ENCODE measurements around the gene CORT. TPM values are rescaled to one million over a fixed set of nuclear protein-coding genes. Genes with fewer than 3 reads are reported as not detected.
A peak's percentile ranks its signal among the peaks of the same experiment; 100 is the strongest.
"Not testable (repeated sequence)": the region's sequence is repeated elsewhere in the genome, so short reads cannot be mapped to it uniquely, and the experiment has no call there.

The CORT gene
- total RNA-seq, 1 experiment from 2014 or later, result 0.41 TPM

DNA sequence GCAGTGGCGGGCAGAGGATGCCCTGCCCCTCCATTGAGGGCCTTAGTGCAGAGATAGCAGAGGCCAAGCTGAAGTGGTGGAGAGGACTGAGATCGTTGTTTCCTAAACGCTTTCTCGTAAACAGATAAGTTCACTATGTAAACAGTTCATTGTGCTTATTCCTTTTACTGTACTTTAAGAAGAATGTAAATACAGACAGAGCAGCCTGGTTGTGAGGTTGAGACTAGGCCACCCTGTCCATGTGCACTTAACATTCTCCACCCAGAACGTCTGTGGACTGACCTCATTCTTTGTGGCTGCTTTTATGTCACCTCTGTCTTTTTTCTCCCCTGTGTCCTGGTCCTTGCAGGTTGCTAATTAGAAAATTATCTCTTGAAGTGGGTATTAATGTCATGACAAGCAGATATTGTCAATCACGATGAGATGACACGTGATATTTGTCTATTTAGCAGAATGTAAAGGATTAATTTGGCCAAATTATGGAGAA, 11.1 kb upstream of the CORT start:
- peak; percentile 25 for DNase-seq (ENCODE audit: low spot score)

DNA sequence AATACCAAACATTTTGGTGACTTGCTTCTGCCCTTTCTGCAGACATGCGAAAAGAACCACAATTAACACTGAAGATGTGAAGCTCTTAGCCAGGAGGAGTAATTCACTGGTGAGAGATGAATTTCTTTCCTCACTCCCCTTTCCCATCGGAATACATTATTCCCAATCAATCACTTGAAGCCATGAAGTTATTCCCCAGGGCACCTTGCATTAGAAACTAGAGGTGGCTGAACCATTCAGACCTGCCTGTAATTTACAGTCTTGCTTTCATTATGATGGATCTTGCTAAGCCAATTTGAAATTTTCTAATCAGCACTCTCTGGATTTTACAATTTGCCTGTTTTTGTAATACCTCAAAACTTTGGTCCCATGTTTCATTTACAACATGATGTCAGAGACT, 9.5 kb upstream of the CORT start:
- no peak for DNase-seq (ENCODE audit: low spot score)

DNA sequence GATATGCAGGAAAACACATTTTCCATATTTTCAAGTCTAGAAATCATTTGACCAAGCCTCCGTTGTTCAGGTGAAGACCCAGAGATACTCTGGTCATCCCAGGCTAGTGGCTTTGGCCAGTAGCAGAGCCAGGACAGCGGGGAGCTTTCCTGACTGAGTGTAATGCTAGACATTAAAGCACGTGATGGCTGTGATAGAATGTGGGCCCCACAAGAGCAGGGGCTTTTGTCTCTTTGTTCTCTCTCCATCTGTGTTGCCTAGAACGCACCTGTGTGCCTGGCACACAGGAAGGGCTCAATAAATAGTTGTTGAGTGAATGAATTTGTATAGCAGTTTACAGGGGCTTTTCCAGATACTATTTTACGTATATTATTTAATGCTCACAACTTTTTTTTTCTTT, 9.0 kb upstream of the CORT start:
- no peak for DNase-seq (ENCODE audit: low spot score)

DNA sequence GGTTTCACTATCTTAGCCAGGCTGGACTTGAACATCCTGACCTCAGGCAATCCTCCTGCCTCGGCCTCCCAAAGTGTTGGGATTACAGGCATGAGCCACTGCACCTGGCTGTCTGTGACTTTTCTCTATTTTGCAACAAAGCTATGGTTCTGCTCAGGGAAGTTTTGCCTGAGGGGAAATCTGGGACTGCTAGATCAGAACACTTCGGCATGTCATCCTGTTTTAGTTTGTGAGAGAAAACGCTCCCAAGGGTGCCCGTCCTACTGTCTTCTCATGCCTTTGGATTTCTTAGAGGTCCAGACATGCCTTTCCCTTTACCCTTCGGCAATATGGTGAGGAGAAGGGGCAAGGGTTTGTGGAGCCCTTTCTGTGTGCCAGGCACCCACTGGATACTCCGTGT, 5.6 kb upstream of the CORT start:
- no peak for DNase-seq (ENCODE audit: low spot score)

DNA sequence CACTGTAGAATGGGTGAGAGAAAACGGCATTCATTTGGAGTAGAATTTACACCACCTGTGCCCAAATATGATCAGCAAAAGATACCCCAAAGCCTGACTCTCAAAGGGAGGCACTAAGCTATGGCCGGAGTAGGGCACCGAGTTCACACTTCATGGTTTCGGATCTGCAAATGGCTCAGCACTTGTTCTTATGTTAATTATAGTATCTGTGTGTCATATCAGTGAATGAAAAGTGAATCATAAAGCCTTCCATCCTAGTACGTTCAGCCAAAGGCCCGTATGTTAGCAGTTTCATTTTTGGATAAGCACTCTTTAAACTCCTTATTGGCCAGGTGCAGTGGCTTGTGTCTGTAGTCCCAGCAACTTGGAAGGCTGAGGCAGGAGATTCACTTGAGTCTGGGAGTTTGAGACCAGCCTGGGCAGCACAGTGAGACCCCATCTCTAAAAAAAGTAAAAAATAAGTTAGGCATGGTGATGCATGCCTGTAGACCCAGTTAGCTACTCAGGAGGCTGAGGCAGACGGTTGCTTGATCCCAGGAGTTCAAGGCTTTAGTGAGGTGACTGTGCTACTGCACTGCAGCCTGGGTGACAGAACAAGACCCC, 4.9 kb upstream of the CORT start:
- DNase-seq (ENCODE audit: low spot score), result no peak

DNA sequence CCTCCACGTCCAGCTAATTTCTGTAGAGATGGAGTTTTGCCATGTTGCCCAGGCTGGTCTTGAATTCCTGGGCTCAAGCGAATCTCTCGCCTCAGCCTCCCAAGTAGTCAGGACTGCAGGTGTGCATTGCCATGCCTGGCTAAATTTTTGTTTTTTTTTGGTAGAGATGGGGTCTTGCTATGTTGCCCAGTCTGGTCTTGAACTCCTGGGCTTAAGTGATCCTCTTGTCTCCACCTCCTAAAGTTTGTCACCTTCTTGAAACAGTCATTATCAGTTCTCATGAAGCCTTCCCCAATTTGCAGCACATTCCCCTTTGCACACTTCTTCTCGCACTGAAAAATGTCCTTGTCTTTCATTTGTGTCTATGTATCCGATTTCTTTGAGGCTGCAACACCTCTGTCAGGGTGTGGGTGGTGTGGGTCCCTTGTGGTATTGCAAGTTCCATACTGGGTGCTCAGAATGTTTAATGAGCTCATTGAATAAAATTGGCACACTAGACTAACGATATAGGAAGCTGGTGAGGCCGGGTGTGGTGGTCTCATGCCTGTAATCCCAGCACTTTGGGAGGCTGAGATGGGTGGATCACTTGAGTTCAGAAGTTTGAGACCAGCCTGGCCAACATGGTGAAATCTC, 2.9 kb upstream of the CORT start:
- DNase-seq (ENCODE audit: low spot score), result no peak

DNA sequence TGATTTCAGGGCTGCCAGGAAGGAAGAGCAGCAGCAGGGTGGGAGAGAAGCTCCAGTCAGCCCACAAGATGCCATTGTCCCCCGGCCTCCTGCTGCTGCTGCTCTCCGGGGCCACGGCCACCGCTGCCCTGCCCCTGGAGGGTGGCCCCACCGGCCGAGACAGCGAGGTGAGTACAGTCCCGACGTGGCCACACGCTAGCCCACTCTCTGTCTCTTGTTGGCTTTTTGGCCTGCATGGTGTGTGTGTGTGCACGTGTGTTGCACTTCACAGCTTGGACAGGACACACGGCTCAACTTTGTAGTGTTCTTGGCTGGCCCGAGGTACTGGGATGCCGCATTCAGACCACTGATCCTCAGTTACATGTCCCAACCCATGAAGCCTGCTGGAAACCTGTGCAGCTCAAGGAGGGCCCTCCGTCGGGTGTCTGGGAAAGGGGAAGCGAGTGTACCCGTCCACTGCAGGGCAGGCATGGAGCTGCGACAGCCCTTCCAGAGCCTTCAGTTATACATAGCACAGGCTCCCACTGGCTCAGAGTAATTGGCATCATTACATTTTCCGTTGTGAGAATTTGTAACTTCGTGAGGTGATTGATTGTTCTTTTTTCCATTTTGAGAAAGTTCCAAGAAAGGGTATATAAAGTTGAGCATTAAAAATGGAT, 454 bp downstream of the CORT start:
- DNase-seq (ENCODE audit: low spot score), result no peak

DNA sequence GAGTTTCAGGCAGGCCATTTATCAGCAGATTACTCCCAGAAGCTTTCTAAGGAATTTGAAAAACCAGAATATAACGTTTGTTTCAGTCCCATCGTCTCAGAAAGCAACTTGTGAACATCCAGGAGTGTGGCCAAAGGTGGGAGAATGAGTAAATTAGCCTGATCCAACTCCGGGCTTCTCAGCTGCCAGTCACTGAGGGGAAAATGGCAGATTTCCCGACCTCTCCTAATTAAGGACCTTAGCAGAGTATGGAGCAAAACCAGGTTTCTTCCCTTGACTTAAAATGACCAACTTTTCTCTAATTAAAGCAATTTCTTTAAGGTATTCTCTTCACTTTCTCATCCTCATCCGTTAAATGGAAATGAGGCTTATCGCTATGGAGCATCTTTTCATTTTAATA, 1.0 kb downstream of the CORT start:
- DNase-seq (ENCODE audit: low spot score), result no peak

DNA sequence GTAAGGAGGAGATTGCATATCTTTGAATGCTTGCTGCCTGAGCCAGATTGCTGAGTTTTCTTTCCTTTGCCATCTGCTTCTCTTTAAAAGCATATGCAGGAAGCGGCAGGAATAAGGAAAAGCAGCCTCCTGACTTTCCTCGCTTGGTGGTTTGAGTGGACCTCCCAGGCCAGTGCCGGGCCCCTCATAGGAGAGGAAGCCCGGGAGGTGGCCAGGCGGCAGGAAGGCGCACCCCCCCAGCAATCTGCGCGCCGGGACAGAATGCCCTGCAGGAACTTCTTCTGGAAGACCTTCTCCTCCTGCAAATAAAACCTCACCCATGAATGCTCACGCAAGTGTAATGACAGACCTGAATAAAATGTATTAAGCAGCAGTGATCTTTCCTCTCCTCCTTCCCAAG, 1.5 kb downstream of the CORT start:
- no peak for DNase-seq (ENCODE audit: low spot score)

DNA sequence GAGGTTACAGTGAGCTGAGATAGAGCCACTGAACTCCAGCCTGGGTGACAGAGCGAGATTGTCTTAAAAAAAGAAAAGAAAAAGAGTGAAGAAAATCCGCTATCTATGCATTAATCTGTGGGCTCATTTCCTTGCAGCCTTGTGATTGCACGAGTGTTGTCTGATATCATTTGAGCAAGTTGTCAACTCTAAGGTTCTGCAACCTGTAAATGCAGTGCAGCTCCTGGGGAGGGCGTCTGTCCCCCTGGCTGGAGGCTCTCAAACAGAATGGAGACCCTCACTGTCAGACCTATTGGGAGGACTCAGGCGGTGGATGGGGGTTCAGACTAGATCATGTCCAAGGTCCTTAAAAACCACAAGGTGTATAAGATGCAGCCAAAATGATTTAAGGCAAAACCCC, 6.2 kb downstream of the CORT start:
- no peak for DNase-seq (ENCODE audit: low spot score)

DNA sequence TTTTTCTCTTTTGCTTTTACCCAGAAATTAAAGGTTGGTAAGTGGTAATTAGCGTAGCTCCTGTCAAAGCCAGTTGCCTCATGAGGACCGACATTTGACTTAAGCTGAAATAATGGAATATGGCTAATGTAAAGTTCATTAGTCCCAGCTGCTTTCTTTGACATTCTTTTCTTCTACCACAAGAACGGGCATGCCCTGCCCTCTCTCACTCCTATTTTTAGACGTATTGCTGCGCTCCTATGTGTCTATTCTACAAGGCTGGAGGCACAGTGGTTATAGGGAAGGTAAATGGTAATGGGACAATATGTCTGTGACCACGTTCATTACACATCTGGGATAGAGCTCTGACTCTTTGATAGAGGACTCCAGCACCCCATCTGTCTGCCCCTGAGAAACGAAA, 6.8 kb downstream of the CORT start:
- DNase-seq (ENCODE audit: low spot score), result no peak

DNA sequence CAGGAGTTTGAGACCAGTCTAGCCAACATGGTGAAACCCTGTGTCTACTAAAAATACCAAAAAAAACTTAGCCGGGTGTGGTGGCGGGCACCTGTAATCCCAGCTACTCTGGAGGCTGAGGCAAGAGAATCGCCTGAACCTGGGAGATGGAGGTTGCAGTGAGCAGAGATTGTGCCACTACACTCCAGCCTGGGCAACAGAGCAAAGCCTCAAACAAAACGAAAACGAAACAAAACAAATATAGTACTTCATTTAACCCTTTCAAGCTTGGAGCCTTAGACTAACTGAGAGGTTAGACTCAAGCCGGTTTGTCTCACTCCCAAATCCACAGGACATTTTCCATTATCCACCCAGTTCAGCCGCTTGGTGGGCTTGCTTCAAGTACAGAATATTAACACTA, 7.6 kb downstream of the CORT start:
- not testable (repeated sequence) for DNase-seq (ENCODE audit: low spot score)

DNA sequence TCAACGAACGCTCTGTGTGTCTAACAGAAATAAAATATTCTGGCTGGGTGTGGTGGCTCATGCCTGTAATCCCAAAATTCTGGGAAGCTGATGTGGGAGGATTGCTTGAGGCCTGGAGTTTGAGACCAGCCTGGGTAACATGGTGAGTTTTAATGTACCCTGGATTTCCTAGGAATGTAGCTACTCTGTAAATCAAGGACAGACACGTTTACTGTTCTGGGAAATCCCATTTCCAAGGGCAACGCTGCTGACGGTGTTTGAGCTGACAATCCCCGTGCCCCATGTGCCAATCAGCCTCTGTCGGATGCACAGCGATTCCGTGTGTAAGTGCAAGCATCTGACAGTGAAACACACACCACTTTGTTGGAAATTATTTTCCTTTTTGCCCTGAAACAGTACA, 8.0 kb downstream of the CORT start:
- DNase-seq (ENCODE audit: low spot score), result no peak

DNA sequence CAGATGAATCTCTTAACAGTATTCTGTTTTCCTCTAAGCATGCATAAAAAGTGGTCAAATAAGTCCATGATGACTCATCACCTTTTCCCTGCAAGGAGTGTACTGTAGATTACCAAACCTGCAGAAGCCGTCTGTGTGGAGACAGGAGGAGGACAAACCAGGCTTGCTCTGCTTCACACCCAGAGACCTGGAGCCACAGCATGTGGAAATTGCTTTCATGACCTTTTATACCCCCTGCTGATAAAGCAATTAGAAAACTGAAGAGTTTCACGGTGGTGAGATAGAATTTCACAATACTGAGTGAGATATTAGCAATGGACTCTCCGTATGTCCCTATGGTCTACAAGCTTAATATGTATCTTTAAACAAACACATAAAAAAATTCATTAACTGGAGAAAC, 9.4 kb downstream of the CORT start:
- peak; percentile 74 for DNase-seq (ENCODE audit: low spot score)

DNA sequence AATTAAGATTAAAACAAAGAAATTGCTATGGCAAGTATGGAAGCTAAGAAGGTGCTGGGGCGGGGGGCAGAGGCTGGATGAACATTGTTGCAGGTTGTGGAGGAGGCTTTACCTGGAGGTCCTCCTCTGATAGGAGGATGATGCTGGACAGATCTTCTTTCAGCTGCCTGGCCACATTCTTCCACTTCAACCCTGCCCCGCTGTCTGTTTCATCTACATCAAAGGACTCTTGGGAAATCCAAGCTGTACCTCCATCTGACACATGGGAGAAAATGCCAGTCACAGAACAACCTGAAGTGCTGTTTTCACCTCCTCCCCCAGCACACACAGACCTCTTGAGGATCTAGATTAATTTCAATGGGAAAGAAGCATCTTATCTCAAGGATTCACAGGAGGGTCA, 17.2 kb downstream of the CORT start:
- DNase-seq (ENCODE audit: low spot score), result no peak

DNA sequence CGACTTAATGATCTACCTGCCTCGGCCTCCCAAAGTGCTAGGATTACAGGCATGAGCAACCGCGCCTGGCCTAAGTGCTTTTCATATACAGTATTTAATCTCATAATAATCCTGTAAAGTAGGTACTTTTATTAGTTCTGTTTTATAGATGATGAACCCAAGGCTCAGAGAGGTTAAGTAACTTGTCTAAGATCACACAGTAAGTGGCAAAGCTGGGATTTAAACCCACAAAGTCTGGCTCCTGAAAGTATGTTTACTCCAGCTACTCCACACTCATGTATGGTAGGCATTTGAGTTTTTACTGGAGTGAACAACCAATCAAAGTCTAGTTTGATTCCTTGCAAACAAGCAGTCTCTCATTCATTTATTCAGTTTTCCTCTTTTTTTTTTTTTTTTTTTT, 20.2 kb downstream of the CORT start:
- no peak for DNase-seq (ENCODE audit: low spot score)

DNA sequence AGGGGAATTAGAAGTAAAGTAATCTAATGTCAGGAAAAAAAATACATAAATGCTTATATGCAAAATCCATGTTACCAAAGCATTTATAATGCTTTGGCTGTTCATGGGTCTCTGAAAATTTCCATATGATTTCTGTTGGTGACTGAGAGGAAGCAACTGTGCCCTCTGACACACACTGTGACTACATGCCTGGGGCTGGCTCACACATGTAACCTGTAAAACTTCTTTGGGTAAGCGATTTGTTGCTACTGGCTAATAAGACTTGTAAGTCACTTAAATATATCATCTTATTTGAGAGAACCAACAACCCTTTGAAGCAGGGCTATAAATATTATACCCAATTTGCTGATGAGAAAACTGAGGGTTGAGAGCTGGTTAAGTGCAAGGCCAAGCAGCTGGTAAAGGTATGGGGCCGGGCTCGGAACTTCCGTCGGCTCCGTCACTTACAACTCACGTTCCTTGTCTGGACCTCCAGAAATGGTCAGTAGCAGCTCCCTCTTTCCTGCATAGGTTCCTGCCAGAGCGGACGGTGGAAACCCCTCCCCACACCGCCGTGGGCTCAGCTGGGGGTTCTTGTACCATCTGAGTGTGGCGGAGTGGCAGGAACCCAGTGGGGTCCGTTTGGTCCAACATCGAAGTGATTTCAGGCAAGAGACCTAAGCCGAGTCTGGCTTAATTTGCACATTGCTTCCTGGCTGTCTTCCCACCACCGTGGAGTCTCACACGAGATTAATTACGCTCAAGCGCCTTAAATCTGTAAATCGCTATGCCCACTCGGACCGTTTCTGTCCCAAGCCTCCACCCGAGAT, 21.8 kb downstream of the CORT start:
- no peak for DNase-seq (ENCODE audit: low spot score)

DNA sequence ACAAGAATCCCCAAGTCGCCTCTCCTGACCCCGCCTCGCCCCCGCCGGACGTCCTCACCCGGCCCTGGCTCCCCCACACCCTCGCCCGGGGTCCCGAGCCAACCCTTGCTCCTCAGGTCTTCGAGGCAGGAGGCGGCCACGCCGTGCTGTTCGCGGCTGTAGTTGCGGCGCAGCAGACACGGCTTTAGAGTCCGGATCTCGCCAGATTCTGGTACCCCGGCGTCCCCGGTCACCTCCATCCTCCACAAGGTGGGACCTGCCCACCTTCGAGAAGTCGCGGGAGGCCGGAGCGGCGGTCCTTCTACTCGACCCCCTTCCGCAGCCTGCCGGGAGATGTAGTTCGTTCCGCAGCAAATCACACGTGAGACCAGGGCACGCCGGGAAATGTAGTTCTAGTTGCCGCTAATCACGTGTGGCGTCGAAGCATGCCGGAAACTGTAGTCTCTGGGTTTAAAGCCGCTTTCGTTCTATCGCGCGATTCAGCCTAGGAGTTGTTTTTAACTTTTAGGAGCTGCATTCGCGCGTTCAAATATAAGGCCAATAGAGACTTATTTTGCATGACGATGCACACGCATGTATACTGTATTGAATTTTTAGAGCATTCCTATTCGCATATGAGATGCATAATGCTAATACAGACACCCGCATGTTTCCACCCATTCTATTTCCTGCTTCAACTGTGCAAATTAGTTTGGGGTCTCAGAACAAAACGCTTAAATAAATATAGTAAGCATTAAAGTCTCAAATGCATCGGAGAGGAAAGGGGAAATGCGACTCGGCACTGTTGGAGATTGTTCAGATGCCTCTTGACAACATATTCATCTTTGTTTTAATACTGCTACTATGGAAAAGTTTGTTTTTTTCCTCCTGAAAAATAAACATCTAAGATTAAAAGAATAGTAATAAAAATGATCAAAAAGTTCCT, 22.7 kb downstream of the CORT start, which contains the start of gene DFFA:
DFFA (minus strand) TSS at position 310 of the 925 bp plus-strand sequence; CDS start at position 239, 71 bp downstream.
- DNase-seq (ENCODE audit: low spot score), result peak; percentile 96

DNA sequence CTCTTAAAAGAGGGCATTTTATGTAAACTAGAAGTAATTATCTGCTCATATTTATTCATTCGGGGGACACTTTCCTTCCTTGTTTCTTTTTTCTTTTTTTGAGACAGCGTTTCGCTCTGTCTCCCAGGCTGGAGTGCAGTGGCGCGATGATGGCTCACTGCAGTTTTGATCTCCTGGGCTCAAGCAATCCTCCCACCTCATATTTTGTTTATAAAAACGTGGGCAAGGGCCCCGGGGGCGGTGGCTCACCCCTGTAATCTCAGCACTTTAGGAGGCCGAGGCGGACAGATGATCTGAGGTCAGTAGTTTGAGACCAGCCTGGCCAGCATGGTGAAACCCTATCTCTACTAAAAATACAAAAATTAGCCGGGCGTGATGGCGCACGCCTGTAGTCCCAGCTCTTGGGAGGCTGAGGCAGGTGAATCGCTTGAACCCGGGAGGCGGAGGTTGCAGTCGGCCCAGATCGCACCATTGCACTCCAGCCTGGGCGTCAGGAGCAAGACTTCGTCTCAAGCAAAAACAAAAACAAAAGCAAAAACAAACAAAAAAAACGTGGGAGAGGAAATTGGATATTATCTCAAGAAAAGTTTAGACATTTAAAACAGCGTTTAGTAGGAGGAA, 23.4 kb downstream of the CORT start:
- no peak for DNase-seq (ENCODE audit: low spot score)

DNA sequence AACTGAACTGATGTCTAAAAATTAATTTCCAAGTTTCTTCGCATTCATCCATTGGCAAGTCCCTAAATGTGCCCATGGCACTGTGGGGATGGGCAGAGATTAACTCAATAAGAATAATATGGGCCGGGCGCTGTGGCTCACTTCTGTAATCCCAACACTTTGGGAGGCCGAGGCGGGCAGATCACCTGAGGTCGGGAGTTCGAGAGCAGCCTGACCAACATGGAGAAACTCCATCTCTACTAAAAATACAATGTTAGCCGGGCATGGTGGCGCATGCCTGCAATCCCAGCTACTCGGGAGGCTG, 24.4 kb downstream of the CORT start:
- DNase-seq (ENCODE audit: low spot score), result not testable (repeated sequence)
